Uterus (tissue), 4 donors: ENCODE results near the gene MMGT1. TPM values are rescaled to one million over a fixed set of nuclear protein-coding genes. Genes with fewer than 3 reads are reported as not detected.

Source experiments
- DNase-seq, 2 donors: peaks; one replicate each; pipeline ENCODE4 v3.0.0-alpha.2; 2019 to 2020
- H3K27ac ChIP-seq, 2 donors: fragments of 200-600 bp; sonication (generic); 1 replicate in 1 of 2; 2 replicates in 1 of 2; pipeline ENCODE4 v1.5.1; 2016 to 2018
- H3K27me3 ChIP-seq, 2 donors: fragments of 200-600 bp; sonication (generic); one replicate each; pipeline ENCODE4 v1.5.1; 2018 to 2019; ENCODE audit warnings: control low read depth in 1 of 2
- H3K36me3 ChIP-seq, 2 donors: fragments of 200-600 bp; sonication (generic); one replicate each; pipeline ENCODE4 v1.5.1; 2019; ENCODE audit warnings: control low read depth in 1 of 2
- H3K4me1 ChIP-seq, 2 donors: fragments of 200-600 bp; sonication (generic); one replicate each; pipeline ENCODE4 v1.5.1; 2018 to 2019; ENCODE audit warnings: control low read depth in 1 of 2
- H3K4me3 ChIP-seq, 2 donors: fragments of 200-600 bp; sonication (generic); 1 replicate in 1 of 2; 2 replicates in 1 of 2; pipeline ENCODE4 v1.5.1; 2018 to 2019; ENCODE audit warnings: mild to moderate bottlenecking in 1 of 2
- H3K9me3 ChIP-seq, 2 donors: fragments of 200-600 bp; sonication (generic); one replicate each; pipeline ENCODE4 v1.5.1; 2019; ENCODE audit warnings: control low read depth in 1 of 2
- POLR2A ChIP-seq, 2 donors: fragments of 450-650 bp; IDR thresholded peaks; one replicate each; pipeline ENCODE4 v1.6.1; 2016; ENCODE audit warnings: antibody characterized with exemption in 2 of 2, mild to moderate bottlenecking in 1 of 2, moderate library complexity in 1 of 2
- intact Hi-C: fragments of 100-400 bp; cut with DNase I; formaldehyde crosslinking; loops from one replicate; pipeline ENCODE4 v1.15.1; 2023; ENCODE audit warnings: low total_unique reads
- total RNA-seq, 4 donors: library from RNA; depleted of rRNA in 3 of 4; stranded (reverse); fragments of >200 nt in 3 of 4; gene quantifications; one replicate each; pipeline versions ENCODE4 v1.1.0 to v1.2.4, GENCODE V29; 2014 to 2023
- TF ChIP-seq, protein P1 (sequence below), 4 experiments: fragments of 200-600 bp in 2 of 4; fragments of 450-650 bp in 2 of 4; sonication (generic) in 2 of 4; IDR thresholded peaks; one replicate each; pipeline ENCODE4 v1.5.1; 2016 to 2019; ENCODE audit warnings: antibody characterized with exemption in 4 of 4, mild to moderate bottlenecking in 2 of 4, moderate library complexity in 1 of 4
- donor health status: DM: yes; HTN: yes; CAD: no.

The MMGT1 gene
- total RNA-seq, 4 donors from 2014 or later: 5.6 to 42.6 (median 23.1) TPM

DNA sequence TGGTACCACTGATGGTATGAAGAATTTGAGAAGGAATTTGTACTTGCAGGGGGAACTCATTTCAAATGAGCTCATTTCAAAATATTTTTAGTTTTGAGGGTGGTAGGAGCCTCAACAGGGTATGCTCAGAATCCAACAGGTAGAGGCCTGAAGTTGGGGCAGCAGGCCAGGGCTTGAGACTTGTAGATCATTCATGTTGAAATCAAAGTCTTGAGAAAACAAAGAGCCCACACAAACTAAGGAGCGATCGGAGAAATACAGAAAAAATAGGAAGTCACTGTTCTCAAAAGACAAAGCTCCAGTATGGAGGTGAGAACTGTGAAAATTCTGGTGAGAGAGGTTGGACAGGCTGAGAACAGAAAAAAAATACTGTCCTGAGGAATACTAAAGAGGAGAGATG lies 10.5 kb upstream of the MMGT1 start:
- intact Hi-C loops: no loop called here
- Histone ChIP-seq H3K27me3 (no peaks in the 10 kb centered on the region), H3K4me3 (peak overlapping the region in 1 of 2 donors; percentile 72), H3K4me1 (no peaks in the 10 kb centered on the region), H3K9me3 (no peaks in the 10 kb centered on the region), H3K36me3 (no peaks in the 10 kb centered on the region), H3K27ac (peak overlapping the region; percentile 87 to 91)
- DNase-seq: no peak
- TF ChIP-seq, protein P1, sequence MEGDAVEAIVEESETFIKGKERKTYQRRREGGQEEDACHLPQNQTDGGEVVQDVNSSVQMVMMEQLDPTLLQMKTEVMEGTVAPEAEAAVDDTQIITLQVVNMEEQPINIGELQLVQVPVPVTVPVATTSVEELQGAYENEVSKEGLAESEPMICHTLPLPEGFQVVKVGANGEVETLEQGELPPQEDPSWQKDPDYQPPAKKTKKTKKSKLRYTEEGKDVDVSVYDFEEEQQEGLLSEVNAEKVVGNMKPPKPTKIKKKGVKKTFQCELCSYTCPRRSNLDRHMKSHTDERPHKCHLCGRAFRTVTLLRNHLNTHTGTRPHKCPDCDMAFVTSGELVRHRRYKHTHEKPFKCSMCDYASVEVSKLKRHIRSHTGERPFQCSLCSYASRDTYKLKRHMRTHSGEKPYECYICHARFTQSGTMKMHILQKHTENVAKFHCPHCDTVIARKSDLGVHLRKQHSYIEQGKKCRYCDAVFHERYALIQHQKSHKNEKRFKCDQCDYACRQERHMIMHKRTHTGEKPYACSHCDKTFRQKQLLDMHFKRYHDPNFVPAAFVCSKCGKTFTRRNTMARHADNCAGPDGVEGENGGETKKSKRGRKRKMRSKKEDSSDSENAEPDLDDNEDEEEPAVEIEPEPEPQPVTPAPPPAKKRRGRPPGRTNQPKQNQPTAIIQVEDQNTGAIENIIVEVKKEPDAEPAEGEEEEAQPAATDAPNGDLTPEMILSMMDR (IDR thresholded peaks at IDR 0.05): no peak
- TF ChIP-seq POLR2A (IDR thresholded peaks at IDR 0.05): no peak

DNA sequence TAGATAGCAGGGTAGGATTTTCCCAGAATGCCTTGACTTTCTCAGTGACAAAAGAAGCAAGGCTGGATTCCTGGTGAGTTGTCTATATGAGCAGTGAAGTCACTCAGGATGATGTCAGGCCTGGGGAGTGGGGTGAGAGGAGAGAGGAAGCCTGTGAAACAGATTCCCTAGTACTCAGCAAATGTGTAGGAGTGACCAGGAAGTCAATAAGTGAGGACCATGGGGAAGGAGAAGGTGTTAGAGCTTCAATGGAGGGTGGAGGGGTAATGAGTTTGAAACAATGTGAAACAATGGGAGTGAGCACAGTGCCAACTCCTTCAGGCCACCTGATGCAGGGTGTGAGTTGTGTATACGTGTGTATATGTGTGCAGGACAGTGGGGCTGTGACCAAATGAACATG lies 9.1 kb upstream of the MMGT1 start:
- Histone ChIP-seq H3K4me1 (no peaks in the 10 kb centered on the region), H3K36me3 (no peaks in the 10 kb centered on the region), H3K4me3 (no peak overlapping the region), H3K27ac (no peak overlapping the region), H3K9me3 (no peaks in the 10 kb centered on the region), H3K27me3 (no peaks in the 10 kb centered on the region)
- DNase-seq: no peak
- TF ChIP-seq POLR2A (IDR thresholded peaks at IDR 0.05): no peak
- TF ChIP-seq, protein P1 (IDR thresholded peaks at IDR 0.05): no peak
- intact Hi-C loops: no loop called here

DNA sequence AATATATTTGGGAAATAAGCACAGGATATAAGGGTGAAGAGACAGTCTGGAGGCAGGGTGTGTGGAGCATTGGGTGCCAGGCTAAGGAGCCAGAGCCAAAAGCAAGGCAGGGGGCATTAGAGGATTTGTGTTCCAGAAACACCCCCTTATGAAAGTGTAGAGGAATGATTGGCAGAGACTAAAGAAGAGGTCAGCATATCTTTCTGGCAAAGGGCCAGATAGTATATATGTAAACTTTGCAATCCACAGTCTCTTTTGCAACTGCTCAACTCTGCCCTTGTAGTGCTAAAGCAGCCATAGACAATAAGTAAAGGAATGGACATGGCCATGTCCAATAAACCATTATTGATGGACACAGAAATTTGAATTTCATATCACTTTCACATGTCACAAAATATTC lies 7.9 kb upstream of the MMGT1 start:
- Histone ChIP-seq H3K27me3 (no peaks in the 10 kb centered on the region), H3K9me3 (no peaks in the 10 kb centered on the region), H3K4me1 (no peaks in the 10 kb centered on the region), H3K4me3 (no peak overlapping the region), H3K27ac (no peak overlapping the region), H3K36me3 (no peaks in the 10 kb centered on the region)
- no peak for DNase-seq
- intact Hi-C loops: no loop called here
- no peak for TF ChIP-seq POLR2A (IDR thresholded peaks at IDR 0.05)
- TF ChIP-seq, protein P1 (IDR thresholded peaks at IDR 0.05): no peak

DNA sequence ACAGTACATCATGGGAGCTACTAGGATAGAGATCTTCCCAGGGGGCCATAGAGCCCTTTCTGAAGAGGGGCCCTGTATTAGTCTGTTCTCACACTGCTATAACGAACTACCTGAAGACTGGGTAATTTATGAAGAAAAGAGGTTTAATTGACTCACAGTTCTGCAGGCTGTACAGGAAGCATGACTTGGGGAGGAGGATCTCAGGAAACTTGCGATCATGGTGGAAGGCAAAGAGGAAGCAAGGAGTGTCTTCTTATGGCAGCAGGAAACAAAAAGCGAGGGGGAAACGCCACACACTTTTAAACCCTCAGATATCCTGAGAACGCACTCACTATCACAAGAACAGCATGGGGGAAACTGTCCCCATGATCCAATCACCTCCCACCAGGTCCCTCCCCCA lies 7.2 kb upstream of the MMGT1 start:
- DNase-seq: no peak
- Histone ChIP-seq H3K4me3 (no peak overlapping the region), H3K4me1 (no peaks in the 10 kb centered on the region), H3K27ac (no peak overlapping the region), H3K9me3 (no peaks in the 10 kb centered on the region), H3K36me3 (no peaks in the 10 kb centered on the region), H3K27me3 (no peaks in the 10 kb centered on the region)
- TF ChIP-seq POLR2A (IDR thresholded peaks at IDR 0.05): no peak
- TF ChIP-seq, protein P1 (IDR thresholded peaks at IDR 0.05): no peak
- intact Hi-C loops: no loop called here

DNA sequence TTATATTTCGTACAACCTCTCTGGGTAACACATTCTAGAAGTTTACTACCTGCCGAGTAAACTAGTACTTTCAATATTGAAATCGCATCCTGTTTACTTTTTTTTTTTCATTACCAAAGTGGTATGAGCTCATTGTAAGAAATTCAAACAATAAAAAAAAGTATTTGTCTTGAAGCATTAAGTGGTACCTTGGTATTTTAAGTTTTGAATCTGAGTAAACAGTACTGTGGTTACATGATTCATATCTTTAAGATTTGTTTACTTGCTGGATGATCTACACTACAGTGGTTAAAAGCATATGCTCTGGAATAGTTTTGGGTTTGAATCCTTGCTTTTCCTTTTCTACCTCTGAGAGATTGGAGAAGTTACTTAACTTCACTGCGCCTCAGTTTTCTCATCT lies 3.8 kb upstream of the MMGT1 start:
- Histone ChIP-seq H3K27me3 (no peaks in the 10 kb centered on the region), H3K4me3 (no peak overlapping the region), H3K9me3 (no peaks in the 10 kb centered on the region), H3K4me1 (no peaks in the 10 kb centered on the region), H3K27ac (no peak overlapping the region), H3K36me3 (no peaks in the 10 kb centered on the region)
- DNase-seq: no peak
- intact Hi-C loops: no loop called here
- TF ChIP-seq, protein P1 (IDR thresholded peaks at IDR 0.05): no peak
- no peak for TF ChIP-seq POLR2A (IDR thresholded peaks at IDR 0.05)
